Germinal center (tissue), 1 donor: Measurements from ENCODE around the gene FAF1.
"Not testable (repeated sequence)": the region's sequence is repeated elsewhere in the genome, so short reads cannot be mapped to it uniquely, and the experiment has no call there.

Experiments used
- DNase-seq: peaks from one replicate; pipeline ENCODE4 v3.0.0; 2012; ENCODE audit warnings: mixed read lengths, low spot score

Gene FAF1

DNA sequence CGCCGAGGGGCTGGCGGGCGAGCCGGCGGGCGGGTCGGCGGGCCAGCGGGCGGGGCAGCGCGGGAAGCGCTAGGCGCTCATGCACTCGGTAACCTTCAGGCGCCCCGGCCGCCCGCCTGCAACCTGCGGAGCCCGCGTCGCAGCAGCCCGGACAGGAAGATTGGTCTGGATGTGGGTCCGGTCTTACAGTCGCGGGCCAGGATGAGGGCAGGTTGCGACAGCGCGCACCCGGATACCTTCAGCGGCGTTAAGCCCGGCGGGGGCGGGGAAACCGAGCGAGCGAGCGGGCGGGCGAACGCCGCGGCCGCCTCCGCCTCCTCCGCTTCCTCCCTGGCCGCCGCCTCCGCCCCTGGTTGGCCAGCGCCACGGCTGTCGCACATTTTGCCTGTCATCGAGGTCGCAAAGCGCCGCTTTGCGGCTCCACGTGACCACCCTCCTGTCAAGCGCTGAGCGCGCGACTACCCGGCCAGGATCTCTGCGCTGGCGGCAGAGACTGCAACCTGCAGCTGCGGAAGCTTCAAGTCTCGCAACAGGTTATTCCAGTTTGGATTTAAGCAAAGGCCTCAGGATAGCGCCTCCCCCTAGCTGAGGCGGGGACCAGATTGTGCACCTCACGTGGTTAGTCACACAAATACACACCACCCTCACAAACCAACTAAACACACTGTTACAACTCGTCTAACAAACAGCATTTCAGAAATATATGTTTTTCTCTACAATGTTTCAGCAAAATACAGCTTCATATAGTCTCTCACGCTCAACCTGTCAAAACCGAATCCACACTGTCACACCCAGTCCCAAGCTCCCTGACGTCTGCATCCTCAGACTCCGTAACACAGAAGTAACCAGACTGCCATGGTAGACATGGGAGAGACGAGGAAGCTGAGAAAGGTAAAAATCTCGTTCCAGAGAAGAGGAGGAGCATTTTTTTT is at the start of gene FAF1:
TSS of gene FAF1 (minus strand) at position 355 of the 932 bp plus-strand sequence. CDS start 456 bp downstream, outside the sequence.
- peak; percentile 97 for DNase-seq

DNA sequence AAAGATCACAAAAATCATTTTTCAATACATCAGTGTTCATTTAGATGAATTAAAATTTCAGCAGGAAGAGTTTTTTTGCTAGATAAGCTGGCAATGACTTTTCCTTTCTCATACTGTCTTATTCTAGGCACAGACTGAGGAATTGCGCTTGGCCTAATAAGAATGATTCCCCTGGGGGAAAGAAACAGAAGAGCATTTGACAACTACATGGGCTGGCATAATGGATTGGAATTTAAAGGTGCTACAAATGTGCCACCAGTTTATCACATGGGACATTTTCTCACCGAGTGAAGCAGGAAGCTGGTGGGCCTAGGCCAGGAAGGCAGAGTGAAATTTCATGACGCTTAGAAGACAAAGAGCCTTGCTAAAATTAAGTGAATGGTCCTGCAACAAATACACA is 49.3 kb upstream of the FAF1 start:
- no peak for DNase-seq

GRCh38 chr1:51005549-51005948 is 45.5 kb upstream of the FAF1 start:
- not testable (repeated sequence) for DNase-seq

DNA sequence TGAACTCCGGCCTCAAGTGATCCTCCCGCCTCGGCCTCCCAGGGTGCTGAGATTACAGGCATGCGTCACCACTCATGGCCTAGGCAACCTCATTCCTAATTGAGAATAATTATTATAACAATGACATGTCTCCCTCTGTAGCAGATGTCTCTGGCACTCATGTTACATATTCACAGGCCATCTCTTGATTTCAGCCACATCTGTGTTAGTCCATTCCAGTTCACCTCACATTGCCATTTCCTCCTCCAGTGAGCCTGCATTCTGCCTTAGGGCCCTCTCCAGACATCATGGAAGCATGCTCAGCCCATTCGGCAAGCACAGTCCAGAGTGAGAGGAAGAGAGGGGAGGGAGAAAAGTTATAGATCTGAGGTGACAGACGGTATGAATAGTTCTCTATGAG is 42.4 kb upstream of the FAF1 start:
- DNase-seq: no peak

DNA sequence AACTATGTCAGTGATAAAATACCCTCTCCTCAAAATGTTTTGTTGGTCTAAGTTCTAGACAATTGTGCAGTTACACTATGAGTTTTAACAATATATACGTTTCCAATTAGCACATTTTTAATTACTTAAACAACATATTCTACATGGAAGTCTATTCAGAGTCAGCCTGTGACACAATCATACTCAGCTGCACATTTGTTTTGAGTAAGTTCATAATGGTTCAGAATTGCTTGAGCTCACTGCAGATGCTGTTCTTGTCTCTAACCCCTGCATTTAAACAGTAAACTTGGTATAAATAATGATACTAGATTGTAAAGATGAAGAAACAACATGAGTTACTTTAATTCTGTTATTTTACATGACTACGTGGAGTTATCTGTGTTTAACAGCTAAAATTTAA is 40.6 kb upstream of the FAF1 start:
- DNase-seq: peak; percentile 9

DNA sequence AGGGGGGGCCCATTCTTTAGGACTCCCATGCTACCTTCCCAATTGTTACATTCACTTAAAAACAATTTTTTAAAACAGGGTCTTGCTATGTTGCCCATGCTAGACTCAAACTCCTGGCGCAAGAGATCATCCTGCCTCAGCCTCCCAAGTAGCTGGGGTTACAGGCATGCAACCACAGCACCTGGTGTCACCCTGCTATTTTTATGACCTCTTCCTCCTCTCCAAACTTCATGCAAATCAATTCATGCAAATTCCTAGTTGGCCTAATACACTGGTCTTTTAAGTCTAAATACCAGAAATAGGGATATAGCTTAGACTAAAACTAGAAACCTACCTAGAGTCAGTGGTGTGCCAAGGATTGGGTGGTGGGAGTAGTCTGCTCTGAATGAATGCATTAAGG is 40.1 kb upstream of the FAF1 start:
- DNase-seq: peak; percentile 79

DNA sequence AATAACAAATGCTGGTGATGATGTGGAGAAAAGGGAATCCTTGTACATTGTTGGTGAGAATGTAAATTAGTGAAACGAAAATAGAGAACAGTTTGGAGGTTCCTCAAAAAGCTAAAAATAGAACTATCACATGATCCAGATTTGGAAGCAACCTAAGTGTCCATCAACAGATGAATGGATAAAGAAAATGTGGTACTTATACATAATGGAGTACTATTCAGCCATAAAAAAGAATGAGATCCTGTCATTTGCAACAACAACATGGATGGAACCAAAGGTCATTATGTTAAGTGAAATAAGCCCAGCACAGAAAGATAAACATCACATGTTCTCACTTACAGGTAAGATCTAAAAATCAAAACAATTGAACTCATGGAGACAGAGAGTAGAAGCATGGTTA is 39.3 kb upstream of the FAF1 start:
- not testable (repeated sequence) for DNase-seq

DNA sequence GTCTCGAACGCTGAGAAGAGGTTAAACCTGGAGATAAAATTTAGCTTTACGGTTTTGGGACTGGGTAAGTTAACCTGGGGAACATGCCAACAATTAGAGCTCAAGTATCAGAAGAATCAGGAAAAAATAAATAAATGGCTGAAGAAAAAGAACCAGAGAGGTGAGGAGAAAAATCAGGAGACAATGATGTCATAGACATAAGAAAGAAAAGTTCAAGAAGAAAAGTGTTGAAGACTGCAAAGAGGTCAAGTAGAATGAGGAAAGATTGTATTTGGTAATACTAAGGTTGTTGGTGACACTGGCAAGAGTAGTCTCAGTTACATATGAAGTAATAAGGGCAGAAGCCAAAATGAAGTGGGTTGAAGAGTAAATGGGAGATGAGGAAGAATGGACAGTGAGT is 36.0 kb upstream of the FAF1 start:
- no peak for DNase-seq

GRCh38 chr1:50995651-50996050 is 35.6 kb upstream of the FAF1 start:
- no peak for DNase-seq

DNA sequence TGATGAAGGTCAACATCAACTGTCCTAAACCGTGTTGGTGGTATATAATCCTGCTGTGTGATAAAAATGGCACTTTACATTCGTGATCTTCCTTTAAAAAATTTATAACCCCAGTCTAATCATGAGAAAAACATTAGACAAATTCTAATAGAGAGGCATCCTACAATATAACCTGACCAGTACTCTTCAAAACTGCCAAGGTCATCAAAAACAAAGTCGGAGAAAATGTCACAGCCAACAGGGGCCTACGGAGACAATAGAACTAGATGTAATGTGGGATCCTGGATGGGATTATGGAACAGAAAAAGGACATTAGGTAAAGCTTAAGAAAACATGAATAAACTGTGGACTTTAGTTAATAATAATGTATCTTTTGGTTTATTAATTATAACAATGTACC is 34.9 kb upstream of the FAF1 start:
- no peak for DNase-seq

DNA sequence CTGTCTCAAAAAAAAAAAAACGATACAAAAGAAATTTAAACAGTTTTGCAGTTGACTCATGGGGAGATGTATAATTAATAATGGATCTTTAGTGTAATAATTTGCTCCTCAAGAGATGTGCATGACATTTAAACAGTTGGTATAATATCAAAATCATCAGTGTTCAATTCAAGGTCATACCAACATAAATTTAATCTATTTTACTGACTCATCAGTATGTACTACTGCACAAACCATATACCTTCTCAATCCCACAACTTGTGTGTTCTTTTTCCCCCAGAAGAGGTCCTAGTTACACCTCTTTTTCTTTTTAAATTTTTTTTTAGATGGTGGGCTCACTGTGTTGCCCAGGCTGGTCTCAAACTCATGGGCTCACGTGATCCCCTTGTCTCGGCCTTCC is 33.6 kb upstream of the FAF1 start:
- no peak for DNase-seq

- no peak for DNase-seq
These were observed 32.7 kb upstream of the FAF1 start for GRCh38 chr1:50992532-50993318.

GRCh38 chr1:50989694-50990093 is 29.6 kb upstream of the FAF1 start:
- DNase-seq: no peak

GRCh38 chr1:50986653-50987052 is 26.6 kb upstream of the FAF1 start:
- no peak for DNase-seq

DNA sequence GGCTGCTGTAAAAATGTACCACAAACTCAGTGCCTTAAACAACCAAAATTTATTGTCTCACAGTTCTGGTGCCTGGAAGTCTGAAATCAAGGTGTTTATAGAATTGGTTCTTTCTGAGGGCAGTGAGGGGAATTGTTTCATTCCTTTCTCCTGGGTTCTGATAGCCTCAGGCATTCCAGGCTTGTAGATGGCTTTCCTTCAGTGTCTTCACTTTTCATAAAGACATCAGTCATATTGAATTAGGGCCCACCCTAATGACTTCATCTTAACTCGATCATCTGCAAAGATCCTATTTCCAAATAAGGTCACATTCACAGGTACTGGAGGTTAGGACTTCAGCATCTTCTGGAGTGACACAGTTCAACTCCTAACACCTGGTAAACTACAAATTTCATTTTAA is 25.0 kb upstream of the FAF1 start:
- no peak for DNase-seq

- no peak for DNase-seq
These were observed 23.2 kb upstream of the FAF1 start for GRCh38 chr1:50983219-50983802.

DNA sequence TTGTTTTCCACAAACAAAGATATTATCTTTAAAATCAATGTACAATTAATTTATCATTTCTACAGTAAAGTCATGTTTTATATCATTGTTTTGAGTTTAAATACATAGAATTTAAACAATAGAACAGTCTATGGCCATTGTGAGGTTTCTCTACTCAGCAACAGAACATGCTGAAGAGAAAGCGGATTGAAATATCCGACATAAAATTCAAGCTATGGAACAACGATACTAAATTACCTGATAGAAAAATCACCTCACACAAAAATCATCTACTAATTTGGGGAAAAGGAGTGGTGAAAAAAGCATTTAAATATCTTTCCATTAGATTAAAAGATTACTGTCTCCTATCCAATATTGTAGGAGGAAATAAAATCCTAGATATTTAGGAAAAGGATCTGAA is 22.5 kb upstream of the FAF1 start:
- no peak for DNase-seq

DNA sequence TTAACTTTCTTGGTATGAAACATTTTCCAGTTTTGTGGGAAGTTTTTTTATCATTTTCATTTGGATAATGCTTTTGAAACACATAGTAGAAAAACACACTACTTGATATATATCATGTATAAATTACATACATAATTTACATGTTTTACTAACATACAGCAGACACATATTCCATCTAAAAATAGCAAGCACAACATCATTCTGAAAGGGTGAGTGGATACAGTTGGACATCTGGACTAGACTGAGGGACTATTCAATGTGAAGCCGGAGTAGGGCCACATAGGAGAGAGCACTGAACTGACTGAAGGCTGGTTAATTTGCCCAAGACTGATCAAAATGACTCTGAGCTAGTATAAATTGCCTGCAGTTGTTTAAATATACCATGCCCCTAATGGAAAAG is 21.7 kb upstream of the FAF1 start:
- DNase-seq: no peak

- DNase-seq: no peak
These were observed 20.4 kb upstream of the FAF1 start for GRCh38 chr1:50980505-50980904.

DNA sequence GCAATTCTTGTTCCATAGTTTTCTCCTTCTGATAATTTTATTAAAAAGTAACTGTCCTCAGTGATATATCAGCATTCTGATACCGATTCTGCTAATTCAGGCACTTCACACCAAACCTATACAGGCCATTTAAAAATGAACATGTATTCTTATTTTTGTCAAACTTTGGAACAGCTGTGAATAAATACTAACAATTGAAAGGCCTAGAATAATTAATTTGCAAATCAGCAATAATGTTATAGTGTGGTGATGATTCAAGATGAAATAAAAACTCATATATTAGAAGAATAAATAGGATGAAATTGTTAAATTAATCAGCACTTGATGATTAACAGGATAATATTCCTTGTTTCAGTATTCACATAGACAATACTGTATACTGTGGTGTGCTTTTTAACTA is 19.9 kb upstream of the FAF1 start:
- DNase-seq: no peak

DNA sequence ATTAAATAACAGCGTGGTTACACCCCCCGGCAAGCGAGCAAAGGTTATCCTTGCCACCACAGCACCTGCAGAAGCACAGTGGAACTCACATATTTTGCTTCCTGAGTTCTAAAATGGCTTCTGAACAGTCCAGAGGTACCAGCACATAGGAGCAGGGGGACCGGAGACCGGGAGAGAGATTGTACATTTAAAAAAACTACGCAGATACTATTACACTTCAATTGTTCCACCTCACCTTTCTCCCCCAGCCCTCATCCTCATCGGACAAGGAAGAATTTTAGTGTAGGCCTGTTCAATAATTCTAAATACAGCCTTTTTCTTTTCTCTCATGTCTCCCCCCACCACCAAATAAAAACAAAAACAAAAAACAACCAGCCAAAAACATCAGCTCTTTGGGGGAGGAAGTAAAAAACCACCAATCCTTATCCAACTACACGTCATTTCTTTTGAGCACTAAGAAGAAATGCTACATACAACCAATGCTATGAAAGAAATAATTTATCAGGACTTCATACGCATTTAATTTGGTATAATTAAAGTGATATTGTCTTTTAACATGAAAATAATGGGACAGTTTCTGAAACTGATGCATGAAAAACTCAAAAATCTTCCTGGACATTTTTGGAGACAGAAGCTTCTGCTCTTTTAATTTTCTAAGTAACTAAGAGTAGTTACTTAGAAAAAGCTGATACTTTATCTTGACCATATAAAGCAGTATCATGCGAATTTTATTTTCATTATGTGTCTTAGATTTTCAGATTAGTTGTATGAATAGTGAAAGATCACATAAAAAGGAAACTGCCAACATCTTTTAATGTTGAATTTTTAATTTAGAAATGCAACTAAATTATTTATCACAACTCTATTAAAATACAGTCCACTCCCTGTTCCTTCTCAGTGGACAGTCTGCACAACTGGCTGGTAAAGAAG is 19.1 kb upstream of the FAF1 start:
- DNase-seq: peak; percentile 24
